ENCODE measurements around the gene KDM4C. TPM values are rescaled to one million over a fixed set of nuclear protein-coding genes. Genes with fewer than 3 reads are reported as not detected.

Gene KDM4C
- total RNA-seq, 1 experiment from 2014 or later = 13.5 TPM

GRCh38 chr9:6960777-6961176 is 203.0 kb downstream of the KDM4C start:
- no peak for DNase-seq (ENCODE audit: extremely low read depth, low read depth)

GRCh38 chr9:6961845-6962522 is 204.2 kb downstream of the KDM4C start:
- no peak for DNase-seq (ENCODE audit: extremely low read depth, low read depth)

- no peak for DNase-seq (ENCODE audit: extremely low read depth, low read depth)
Observed at GRCh38 chr9:6965566-6965965, 207.8 kb downstream of the KDM4C start.

GRCh38 chr9:6968271-6968670 is 210.5 kb downstream of the KDM4C start:
- DNase-seq (ENCODE audit: extremely low read depth, low read depth) = no peak

- DNase-seq (ENCODE audit: extremely low read depth, low read depth) = no peak
Observed at GRCh38 chr9:6969805-6970204, 212.0 kb downstream of the KDM4C start.

GRCh38 chr9:6973089-6973488 is 215.3 kb downstream of the KDM4C start:
- DNase-seq (ENCODE audit: extremely low read depth, low read depth) = no peak

- DNase-seq (ENCODE audit: extremely low read depth, low read depth) = no peak
Observed at GRCh38 chr9:6973762-6974161, 216.0 kb downstream of the KDM4C start.

- no peak for DNase-seq (ENCODE audit: extremely low read depth, low read depth)
Observed at GRCh38 chr9:6975198-6975597, 217.4 kb downstream of the KDM4C start.

- DNase-seq (ENCODE audit: extremely low read depth, low read depth) = no peak
Observed at GRCh38 chr9:6977761-6978160, 220.0 kb downstream of the KDM4C start.

GRCh38 chr9:6978591-6978990 is 220.8 kb downstream of the KDM4C start:
- no peak for DNase-seq (ENCODE audit: extremely low read depth, low read depth)

GRCh38 chr9:6984941-6985578 is 227.3 kb downstream of the KDM4C start:
- no peak for DNase-seq (ENCODE audit: extremely low read depth, low read depth)

GRCh38 chr9:6986141-6986815 is 228.5 kb downstream of the KDM4C start:
- DNase-seq (ENCODE audit: extremely low read depth, low read depth) = no peak

GRCh38 chr9:6987381-6987780 is 229.6 kb downstream of the KDM4C start:
- DNase-seq (ENCODE audit: extremely low read depth, low read depth) = no peak

- no peak for DNase-seq (ENCODE audit: extremely low read depth, low read depth)
Observed at GRCh38 chr9:6991418-6991817, 233.6 kb downstream of the KDM4C start.

GRCh38 chr9:6996061-6996854 is 238.5 kb downstream of the KDM4C start:
- DNase-seq (ENCODE audit: extremely low read depth, low read depth) = no peak

GRCh38 chr9:6997330-6997729 is 239.6 kb downstream of the KDM4C start:
- DNase-seq (ENCODE audit: extremely low read depth, low read depth) = no peak

GRCh38 chr9:6999794-7000193 is 242.0 kb downstream of the KDM4C start:
- DNase-seq (ENCODE audit: extremely low read depth, low read depth) = no peak

- DNase-seq (ENCODE audit: extremely low read depth, low read depth) = no peak
Observed at GRCh38 chr9:7001571-7001970, 243.8 kb downstream of the KDM4C start.

- no peak for DNase-seq (ENCODE audit: extremely low read depth, low read depth)
Observed at GRCh38 chr9:7003861-7004260, 246.1 kb downstream of the KDM4C start.

- no peak for DNase-seq (ENCODE audit: extremely low read depth, low read depth)
Observed at GRCh38 chr9:7006417-7006816, 248.6 kb downstream of the KDM4C start.

- DNase-seq (ENCODE audit: extremely low read depth, low read depth) = no peak
Observed at GRCh38 chr9:7008411-7008810, 250.6 kb downstream of the KDM4C start.

Measured in NCI-H460 (cell line).